DMS153 (cell line): Measurements from ENCODE around the gene DPH7.
"Not testable (repeated sequence)": the region's sequence is repeated elsewhere in the genome, so short reads cannot be mapped to it uniquely, and the experiment has no call there.

Experiments used
- DNase-seq: peaks from one replicate; lab custom pipeline; 2025; lab: John Stamatoyannopoulos, UW

Gene DPH7

DNA sequence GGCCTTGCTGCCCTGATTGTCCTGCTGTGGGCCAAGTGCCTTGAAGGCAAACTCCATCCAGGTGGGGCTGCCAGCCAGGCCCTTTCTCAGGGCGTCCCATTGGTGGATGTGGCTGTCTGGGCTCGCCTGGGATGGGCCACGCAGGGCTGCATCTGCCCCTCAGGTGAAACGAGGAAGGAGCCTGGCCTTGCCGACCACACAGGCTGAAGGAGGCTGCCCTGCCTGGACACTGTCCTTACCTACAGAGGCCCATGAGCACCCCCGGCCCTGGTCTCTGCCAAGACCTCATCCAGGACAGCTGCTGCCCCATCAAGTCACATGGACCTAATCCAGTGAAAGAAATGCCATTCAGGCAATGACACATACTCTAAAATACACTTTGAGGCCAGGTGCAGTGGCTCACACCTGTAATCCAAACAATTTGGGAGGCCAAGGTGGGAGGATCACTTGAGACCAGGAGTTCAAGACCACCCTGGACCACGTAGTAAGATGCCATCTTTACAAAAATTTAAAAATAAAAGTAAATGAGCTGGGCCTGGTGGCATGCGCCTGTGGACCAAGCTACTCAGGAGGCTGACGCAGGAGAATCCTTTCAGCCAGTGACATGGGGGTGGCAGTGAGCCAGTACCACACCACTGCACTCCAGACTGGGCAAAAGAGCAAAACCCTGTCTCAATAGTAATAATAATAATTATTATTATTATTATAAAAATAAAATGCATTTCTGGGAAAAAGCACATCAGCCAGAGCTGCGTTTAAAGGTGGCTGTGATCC lies 62.4 kb downstream of the DPH7 start:
- DNase-seq, result no peak

GRCh38 chr9:137515338-137515724 lies 63.4 kb downstream of the DPH7 start:
- no peak for DNase-seq

GRCh38 chr9:137514691-137515337 lies 63.9 kb downstream of the DPH7 start:
- no peak for DNase-seq

- DNase-seq, result not testable (repeated sequence)
Observed at GRCh38 chr9:137513801-137514570, 64.7 kb downstream of the DPH7 start.

- not testable (repeated sequence) for DNase-seq
Observed at GRCh38 chr9:137513136-137513535, 65.6 kb downstream of the DPH7 start.

GRCh38 chr9:137511758-137512463 lies 66.8 kb downstream of the DPH7 start:
- DNase-seq, result no peak

DNA sequence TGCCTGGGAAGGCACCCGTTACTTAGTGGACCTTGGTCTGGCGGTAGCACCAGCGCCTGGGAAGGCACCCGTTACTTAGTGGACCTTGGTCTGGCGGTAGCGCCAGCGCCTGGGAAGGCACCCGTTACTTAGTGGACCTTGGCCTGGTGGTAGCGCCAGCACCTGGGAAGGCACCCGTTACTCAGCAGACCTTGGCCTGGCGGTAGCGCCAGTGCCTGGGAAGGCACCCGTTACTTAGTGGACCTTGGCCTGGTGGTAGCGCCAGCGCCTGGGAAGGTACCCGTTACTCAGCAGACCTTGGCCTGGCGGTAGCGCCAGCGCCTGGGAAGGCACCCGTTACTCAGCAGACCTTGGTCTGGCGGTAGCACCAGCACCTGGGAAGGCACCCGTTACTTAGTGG lies 67.6 kb downstream of the DPH7 start:
- DNase-seq, result not testable (repeated sequence)

DNA sequence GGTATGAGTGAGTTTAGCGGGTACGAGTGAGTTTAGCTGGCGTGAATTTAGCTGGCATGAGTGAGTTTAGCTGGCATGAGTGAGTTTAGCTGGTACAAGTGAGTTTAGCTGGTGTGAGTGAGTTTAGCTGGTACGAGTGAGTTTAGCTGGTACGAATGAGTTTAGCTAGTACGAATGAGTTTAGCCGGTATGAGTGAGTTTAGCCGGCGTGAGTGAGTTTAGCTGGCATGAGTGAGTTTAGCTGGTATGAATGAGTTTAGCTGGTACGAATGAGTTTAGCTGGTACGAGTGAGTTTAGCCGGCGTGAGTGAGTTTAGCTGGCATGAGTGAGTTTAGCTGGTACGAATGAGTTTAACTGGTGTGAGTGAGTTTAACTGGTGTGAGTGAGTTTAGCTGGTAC lies 69.5 kb downstream of the DPH7 start:
- no peak for DNase-seq

DNA sequence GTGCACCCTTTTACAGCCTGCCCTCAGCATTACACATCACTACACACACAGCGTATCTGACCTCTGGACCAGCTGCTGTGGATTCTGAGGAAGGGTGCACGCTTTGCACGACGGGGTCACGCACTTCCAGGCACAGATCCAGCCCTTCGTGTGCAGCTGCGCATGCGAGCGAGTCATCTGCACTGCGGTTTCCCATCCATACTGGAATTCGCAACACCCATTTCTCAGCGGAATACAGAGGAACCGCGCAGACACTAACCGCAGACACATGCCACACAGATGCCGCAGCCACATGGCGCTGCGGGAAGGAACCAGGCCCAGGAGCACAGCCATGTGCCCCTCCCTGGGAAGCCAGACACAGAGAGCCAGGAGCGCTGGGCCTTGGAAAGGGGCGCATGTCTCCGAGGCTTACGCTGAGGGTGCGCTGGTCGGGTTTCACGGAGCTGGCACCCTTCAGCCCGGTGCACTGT lies 72.0 kb downstream of the DPH7 start:
- DNase-seq, result no peak

DNA sequence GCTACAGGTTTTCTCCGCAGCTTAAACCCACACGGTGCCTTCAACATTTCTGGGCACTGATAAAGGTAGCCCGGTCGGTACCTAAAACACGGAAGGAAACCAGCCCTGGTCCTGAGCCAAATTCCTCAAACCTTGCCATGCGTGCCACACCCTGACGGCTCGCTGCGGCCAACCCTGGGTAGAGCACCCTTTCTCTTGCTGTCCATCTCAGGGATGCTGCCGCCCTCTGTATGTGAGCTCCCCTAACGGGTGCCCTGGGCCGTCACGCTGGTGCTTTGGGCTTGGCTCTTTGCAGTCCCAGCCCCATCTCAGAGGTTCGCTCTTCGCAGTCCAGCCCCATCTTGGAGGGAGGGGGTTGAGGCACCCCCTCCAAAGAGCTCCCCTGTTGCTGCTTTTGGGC lies 72.5 kb downstream of the DPH7 start:
- peak; percentile 30 for DNase-seq

- no peak for DNase-seq
Observed at GRCh38 chr9:137505421-137506140, 73.1 kb downstream of the DPH7 start.
